ENCODE data around the gene APOL1.
"Not testable (repeated sequence)": the region's sequence is repeated elsewhere in the genome, so short reads cannot be mapped to it uniquely, and the experiment has no call there.

APOL1 gene

DNA sequence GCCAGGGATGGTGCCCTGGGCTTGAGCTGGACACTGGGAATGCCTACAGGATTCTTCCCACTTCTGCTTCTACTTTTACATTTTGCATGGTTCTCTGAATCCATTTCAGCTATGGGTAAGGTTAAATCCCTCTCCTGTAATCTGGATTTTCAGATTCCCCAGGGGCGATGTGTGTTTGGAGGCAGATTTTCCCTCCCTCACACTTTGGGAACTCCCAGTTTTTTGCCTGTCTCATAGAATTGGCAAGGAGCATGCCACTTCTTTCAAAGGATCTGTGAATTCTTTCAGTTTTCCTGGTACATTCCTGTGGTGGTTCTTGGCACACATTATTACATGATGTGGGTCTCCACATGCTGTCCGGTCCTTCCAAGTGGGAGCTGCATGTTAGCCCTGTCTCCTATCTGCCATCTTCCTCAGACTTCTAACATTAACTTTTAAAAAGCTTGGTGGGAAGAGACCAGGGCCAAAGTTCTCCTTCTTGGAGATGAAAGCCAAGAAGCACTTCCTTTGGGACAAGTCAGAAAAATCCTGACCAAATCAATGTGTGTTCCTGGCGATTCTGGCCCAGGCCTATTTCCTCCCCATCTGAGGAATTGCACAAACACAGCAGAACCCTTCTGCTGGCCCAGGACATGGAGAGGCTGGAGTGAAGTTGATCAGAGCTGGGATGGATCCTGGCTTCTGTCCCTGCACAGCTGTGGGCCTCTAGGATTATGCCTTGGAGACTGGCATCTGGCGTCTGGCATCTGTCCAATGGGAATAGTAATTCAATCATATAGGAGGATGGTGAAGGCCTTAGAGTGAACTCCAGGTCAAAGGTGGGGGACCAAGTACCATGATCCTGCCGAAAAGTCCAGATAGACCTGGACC is 8.2 kb upstream of the APOL1 start:
- in situ Hi-C loops (cut with MboI; ENCODE audit: low pct_unique_long_range_greater_than_20kb, low sequenced_read_pairs, unreplicated experiment): no loop called here
- TF ChIP-seq, protein P1, sequence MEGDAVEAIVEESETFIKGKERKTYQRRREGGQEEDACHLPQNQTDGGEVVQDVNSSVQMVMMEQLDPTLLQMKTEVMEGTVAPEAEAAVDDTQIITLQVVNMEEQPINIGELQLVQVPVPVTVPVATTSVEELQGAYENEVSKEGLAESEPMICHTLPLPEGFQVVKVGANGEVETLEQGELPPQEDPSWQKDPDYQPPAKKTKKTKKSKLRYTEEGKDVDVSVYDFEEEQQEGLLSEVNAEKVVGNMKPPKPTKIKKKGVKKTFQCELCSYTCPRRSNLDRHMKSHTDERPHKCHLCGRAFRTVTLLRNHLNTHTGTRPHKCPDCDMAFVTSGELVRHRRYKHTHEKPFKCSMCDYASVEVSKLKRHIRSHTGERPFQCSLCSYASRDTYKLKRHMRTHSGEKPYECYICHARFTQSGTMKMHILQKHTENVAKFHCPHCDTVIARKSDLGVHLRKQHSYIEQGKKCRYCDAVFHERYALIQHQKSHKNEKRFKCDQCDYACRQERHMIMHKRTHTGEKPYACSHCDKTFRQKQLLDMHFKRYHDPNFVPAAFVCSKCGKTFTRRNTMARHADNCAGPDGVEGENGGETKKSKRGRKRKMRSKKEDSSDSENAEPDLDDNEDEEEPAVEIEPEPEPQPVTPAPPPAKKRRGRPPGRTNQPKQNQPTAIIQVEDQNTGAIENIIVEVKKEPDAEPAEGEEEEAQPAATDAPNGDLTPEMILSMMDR (IDR thresholded peaks at IDR 0.05; ENCODE audit: extremely low read depth, insufficient read depth, missing control alignments): no peak
- no peak for DNase-seq (ENCODE audit: low spot score)

DNA sequence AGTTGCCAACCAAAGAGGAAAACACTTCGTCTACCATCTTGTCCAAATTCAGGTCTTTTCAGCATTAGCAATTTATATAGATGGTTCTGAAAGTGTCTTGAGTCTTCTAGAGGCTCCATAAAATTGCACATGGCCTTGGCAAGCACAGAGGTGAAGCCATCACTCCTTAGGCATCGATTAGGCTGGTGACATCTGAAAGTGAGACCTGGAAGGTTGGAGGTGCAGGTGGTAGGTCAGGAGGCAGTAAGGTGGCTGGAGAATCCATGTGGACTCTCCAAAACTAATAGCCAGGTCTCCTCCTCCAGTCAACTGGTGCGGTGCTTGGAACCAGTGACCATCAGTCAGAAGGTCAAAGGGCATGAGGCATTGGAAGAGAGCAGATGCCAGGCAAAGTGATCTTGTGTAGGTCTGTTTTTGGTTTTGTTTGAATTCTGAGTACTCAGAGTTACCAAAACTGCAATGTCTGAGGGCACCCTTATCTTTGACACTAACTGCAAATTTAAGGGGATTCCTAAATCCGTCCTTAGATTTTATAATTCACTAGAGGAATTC is 7.1 kb upstream of the APOL1 start:
- TF ChIP-seq, protein P1 (IDR thresholded peaks at IDR 0.05; ENCODE audit: extremely low read depth, insufficient read depth, missing control alignments): no peak
- in situ Hi-C loops (cut with MboI; ENCODE audit: low pct_unique_long_range_greater_than_20kb, low sequenced_read_pairs, unreplicated experiment): no loop called here
- no peak for DNase-seq (ENCODE audit: low spot score)

GRCh38 chr22:36246718-36247117 is 6.2 kb upstream of the APOL1 start:
- TF ChIP-seq, protein P1 (IDR thresholded peaks at IDR 0.05; ENCODE audit: extremely low read depth, insufficient read depth, missing control alignments): no peak
- DNase-seq (ENCODE audit: low spot score): no peak
- in situ Hi-C loops (cut with MboI; ENCODE audit: low pct_unique_long_range_greater_than_20kb, low sequenced_read_pairs, unreplicated experiment): no loop called here

- in situ Hi-C loops (cut with MboI; ENCODE audit: low pct_unique_long_range_greater_than_20kb, low sequenced_read_pairs, unreplicated experiment): no loop called here
- TF ChIP-seq, protein P1 (IDR thresholded peaks at IDR 0.05; ENCODE audit: extremely low read depth, insufficient read depth, missing control alignments): no peak
- no peak for DNase-seq (ENCODE audit: low spot score)
Observed at GRCh38 chr22:36247955-36248354, 5.0 kb upstream of the APOL1 start.

DNA sequence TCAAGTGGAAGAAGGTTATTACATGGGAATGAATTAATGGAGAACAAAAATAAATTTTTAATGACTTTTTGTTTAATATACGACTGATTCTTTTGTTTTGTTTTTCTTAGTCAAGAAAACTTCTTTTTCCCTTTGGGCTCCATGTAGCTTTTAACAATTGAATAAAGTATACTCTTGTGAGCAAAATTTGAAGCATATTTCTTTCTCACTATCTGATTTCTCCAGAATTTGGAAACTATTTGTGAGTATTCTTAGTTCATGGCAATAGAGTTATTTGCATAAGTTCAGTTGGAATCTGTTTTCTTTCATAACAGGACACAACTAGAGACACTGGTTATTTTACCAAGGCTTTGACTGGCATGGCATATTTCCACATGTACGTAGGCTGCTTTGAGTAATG is 3.8 kb upstream of the APOL1 start:
- no peak for DNase-seq (ENCODE audit: low spot score)
- in situ Hi-C loops (cut with MboI; ENCODE audit: low pct_unique_long_range_greater_than_20kb, low sequenced_read_pairs, unreplicated experiment): no loop called here
- TF ChIP-seq, protein P1 (IDR thresholded peaks at IDR 0.05; ENCODE audit: extremely low read depth, insufficient read depth, missing control alignments): no peak

DNA sequence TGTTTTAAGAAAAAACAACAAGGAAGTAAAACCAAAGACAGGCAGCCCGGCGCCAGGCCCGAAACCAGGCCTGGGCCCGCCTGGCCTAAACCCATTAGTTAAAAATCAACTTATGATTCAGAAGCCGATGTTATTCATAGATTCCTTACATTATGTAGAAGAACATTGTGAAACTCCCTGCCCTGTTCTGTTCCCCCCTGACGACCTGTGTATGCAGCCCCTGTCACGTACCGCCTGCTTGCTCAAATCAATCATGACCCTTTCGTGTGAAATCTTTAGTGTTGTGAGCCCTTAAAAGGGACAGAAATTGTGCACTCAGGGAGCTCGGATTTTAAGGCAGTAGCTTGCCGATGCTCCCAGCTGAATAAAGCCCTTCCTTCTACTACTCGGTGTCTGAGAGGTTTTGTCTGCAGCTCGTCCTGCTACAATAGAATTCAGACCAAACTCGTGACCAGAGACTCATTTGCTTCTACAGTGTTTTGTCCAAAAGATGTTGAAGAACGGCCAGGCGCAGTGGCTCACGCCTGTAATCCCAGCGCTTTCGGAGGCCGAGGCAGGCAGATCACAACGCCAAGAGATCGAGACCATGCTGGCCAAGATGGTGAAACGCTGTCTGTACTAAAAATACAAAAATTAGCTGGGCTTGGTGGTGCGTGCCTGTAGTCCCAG is 2.5 kb upstream of the APOL1 start:
- DNase-seq (ENCODE audit: low spot score); in situ Hi-C loops (cut with MboI; ENCODE audit: low pct_unique_long_range_greater_than_20kb, low sequenced_read_pairs, unreplicated experiment): not testable (repeated sequence)

DNA sequence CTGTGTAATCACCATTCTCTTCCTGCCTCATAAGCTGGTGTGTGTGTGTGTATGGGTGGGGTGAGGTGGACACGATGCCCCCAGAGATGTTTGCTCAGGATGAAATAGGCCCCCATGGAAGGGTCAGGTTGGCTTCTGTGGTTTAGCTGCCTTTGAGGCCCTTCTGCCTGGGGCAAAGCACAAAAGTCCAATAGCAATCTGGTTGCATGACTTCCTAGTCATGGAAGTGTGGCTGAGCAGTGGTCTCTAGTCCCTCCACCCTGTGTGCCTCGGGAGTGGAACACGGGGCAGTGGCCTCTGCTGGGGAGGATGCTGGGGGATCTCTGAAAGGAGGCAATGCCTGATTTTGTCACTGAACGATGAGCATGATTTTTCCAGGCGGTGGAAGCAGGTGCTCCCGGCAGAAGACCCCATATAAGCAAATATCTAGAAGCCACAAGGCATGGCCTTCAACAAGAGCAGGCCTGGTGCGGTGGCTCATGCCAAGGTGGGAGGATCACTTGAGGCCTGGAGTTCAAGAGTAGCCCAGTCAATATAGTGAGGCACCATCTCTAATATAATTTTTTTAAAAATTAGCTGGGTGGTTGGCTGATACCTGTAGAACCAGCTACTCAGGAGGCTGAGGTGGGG is 839 bp upstream of the APOL1 start:
- DNase-seq (ENCODE audit: low spot score); in situ Hi-C loops (cut with MboI; ENCODE audit: low pct_unique_long_range_greater_than_20kb, low sequenced_read_pairs, unreplicated experiment): not testable (repeated sequence)
